HG03521 (cell line): Measurements from ENCODE around the gene RNU6-8.

Source experiments
- ATAC-seq: cut with Tn5 transposase; IDR thresholded peaks from one replicate; pipeline ENCODE4 v1.9.1; 2021; ENCODE audit warnings: mild to moderate bottlenecking, moderate library complexity; ENCODE audit not compliant: unreplicated experiment

Gene RNU6-8

GRCh38 chr14:32205984-32206383 lies 2.9 kb upstream of the RNU6-8 start:
- no peak for ATAC-seq

DNA sequence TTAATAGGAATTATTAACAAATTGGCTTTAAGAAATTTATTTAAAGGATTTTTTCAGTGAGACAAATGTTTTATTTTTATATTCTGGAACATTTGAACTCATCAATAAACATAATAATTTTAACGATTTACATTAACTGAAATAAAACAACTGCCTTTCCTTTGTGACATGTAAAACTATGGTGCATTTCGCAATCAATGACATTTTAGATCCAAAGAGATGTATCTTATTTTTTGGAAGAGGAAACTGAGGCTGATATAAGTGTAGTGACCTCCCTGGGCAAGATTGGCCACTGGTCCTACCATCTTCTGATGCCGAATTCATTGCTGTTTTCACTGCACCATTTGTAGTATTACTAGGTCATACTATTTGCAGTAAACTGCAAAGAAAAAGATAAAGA lies 2.5 kb upstream of the RNU6-8 start:
- no peak for ATAC-seq

DNA sequence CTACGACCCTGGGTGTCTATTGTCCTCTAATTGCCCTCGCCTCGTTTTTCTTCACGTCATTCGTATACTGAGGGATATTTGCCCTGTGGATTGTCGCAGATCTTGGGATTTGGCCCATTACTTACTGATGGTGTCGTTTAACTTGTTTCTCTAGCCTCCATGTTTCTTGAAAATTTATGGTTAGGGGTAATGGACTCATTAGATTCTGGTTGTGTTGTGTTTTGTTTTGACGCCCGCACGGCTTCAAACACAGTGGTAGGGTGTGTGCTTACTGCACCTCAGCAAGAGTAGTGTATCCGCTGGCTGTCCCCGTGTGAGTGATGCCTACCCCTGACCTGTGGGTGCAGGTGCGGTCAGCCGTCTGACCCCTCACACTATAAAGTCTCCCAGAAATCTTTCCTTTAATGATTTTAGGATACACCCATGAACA lies 874 bp upstream of the RNU6-8 start:
- no peak for ATAC-seq

- ATAC-seq = no peak
These were observed 525 bp downstream of the RNU6-8 start for GRCh38 chr14:32202491-32202997.

DNA sequence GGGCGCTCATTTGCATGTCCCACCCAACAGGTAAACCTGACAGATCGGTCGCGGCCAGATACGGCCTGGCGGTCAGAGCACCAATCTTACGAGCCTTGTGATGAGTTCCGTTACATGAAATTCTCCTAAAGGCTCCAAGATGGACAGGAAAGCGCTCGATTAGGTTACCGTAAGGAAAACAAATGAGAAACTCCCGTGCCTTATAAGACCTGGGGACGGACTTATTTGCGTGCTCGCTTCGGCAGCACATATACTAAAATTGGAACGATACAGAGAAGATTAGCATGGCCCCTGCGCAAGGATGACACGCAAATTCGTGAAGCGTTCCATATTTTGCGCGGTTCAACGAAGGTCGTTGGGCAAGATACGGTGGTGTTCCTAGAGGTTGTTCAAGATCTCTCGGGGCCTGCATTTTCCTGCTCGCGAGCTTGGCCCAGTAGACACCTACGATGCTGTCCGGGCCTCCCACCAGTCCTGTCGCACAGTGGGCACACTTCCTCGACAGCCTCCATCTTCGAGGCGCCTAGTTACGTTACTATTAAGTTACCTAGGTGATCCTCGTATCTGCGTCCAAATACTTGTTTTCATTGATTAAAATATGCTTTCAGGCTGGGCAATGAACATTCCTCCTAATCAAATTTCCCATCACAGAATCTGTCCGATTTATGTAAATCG lies 1.1 kb downstream of the RNU6-8 start, which contains the start of gene RNU6-7:
RNU6-7 (plus strand) TSS at position 230 of the 675 bp plus-strand sequence.
- no peak for ATAC-seq

DNA sequence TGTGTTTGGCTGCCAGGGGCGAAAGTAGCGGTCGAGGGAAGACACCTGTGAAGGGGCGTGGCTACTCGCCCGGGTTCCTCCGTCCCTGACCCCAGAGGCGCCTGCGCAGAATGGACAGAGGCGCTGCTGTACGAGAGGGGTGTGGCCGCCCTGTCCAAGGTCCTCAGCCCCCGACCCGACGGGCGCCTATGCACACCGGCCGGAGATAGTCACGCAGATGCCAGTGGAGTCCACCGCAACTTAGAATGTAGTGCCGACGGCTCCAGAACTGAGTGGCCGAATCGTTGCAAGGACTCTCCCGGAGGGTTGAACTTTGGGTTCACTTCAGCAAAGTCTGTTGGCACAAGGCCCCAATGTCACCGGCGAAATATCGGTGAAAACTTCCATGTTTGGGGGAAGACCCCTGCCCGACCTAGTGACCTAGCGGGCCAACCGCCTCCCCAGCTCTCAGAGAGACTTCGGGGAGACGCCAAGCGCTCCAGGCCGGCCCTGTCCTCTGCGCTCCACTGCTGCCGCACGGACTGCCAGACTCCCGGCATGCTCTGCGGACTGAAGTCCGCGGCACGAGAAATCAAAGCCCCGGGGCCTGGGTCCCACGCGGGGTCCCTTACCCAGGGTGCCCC lies 1.8 kb downstream of the RNU6-8 start:
- ATAC-seq = peak; percentile 50

- no peak for ATAC-seq
These were observed 2.5 kb downstream of the RNU6-8 start for GRCh38 chr14:32200368-32201192.

DNA sequence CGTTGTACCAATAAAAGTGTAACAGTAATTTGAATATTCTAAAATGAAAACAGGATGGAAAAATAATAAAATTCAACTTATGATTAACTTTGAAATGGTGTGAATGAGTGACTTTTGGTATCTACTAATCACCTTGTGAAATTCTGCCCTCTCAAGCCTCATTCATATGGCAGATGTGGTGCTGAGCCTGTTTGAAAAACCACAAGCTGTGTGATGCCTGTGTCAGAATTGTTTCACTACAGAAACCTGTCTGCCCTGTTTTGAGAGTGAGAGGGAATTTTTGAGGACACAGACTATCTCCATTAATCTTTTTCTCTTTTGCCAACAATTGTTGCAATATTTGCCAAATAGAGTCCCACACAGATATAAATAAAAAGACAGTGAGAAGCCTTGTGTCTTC lies 5.2 kb downstream of the RNU6-8 start:
- ATAC-seq = peak; percentile 36

GRCh38 chr14:32195636-32196035 lies 7.4 kb downstream of the RNU6-8 start:
- ATAC-seq = no peak

DNA sequence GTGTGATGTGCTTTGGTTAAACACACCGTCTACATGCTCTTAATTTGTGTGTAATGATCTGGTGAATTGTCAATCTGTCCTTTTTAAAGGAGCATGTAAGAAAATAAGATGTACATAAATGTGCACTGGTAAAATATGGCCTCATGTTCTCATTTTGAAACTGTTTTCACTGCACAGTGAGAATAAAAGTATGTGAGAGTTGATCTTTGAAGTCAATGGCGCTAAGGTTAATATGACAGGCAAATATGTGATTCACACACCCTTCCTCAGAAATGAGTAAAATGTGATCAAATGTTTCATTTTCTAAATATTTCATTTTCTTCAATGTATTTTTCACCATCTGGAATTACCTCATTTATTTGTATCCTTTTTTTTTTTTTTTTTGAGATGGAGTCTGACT lies 9.5 kb downstream of the RNU6-8 start:
- ATAC-seq = no peak

- no peak for ATAC-seq
These were observed 10.2 kb downstream of the RNU6-8 start for GRCh38 chr14:32192712-32193373.

GRCh38 chr14:32190673-32191072 lies 12.4 kb downstream of the RNU6-8 start:
- no peak for ATAC-seq

DNA sequence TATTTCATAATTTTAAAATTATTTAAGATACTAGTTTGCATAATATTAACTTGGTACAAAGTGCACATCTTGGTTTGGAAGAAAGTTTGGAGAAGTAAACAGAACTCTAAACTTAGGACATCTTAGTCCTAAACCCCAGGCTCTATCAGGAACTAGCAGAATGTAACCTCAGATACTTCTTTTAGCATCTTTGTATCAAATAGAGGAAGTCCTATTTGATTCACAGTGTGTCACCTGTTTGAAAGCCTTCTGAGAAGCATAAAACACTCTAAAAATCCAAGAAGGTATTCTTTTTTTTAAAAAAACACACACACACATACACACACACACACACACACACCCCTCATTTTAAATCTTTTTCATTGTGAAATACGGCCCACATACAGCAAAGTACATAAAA lies 13.3 kb downstream of the RNU6-8 start:
- ATAC-seq = no peak

DNA sequence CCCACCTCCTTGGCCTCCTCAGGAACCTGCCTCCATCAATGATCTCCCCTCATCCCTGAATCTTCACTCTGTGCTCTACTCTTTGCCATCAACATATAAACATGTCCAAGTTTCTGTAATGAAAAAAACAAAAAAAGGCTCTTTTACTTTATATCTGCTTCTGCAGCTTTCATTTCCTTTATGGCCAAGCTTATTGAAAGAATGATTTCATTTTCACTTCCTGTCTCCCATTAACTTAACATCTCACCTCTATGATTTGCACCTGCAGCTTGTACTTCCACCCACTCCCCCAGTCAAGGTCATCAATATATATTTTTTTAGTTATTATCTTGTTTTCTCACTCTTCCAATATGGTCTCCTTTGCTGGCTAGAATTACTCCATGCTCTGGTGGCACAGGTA lies 16.8 kb downstream of the RNU6-8 start:
- ATAC-seq = no peak

DNA sequence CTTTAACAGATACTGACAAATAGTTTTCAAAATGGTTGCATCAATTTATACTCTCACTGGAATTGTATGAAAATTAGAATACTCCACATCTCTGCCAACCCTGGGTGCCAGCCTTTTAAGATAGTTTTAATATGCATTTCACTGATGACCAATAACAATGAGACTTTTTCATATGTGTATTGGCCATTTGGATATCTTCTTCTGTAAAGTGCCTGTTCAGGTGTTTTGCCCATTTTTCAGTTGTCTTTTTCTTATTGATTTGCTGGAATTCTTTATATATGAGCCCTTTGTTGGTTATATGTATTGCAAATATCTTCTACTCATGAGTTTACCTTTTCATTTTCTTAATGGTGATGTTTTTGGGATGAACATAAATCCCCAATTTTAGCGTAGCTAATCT lies 18.0 kb downstream of the RNU6-8 start:
- no peak for ATAC-seq

DNA sequence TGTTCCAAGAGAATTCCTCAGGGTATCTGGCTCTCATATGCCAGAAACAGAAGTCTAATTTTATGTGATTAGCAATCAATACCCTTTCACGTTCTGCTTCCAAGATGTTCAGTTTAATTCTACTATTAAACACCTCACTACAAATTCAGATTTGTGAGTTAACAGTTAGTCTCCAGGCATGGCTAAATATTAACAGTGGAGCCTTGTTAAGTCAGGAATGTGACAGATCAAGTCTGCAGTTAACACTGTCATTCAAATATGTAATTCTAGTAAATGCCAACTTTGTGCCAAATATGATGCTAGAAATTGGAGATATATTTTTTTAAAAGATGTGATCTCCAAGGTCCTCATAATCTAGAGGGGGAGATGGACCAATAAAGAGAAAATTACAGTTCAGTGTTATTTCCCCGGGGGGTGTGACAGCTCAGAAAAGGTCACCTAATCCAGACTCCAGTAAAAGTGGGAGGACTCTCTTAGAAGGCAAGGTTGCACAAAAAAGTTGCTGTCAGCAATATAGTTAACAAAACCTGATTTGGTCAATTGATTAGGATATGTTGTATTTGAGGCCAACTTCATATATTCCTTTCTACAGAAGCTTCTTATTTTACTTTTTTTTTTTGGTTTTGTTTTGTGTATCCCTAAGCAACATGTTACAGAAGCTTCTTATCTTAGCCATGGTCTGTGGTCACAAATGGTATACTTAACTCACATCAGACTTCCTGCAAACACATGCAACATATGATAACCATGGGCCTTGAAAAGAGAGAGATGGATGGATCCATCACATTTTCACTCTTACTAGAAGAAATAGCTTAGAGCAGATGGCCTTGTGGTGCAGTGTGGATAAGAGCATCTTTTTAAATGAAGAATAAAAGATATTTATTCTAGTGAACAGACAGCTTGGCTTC lies 19.7 kb downstream of the RNU6-8 start:
- ATAC-seq = no peak

- ATAC-seq = no peak
These were observed 31.6 kb downstream of the RNU6-8 start for GRCh38 chr14:32171469-32171868.

GRCh38 chr14:32169191-32169590 lies 33.9 kb downstream of the RNU6-8 start:
- no peak for ATAC-seq

GRCh38 chr14:32167907-32168306 lies 35.2 kb downstream of the RNU6-8 start:
- no peak for ATAC-seq

- ATAC-seq = no peak
These were observed 36.1 kb downstream of the RNU6-8 start for GRCh38 chr14:32166924-32167323.
